ENCODE results near the gene DUS1L. TPM values are rescaled to one million over a fixed set of nuclear protein-coding genes. Genes with fewer than 3 reads are reported as not detected.

DUS1L gene
- total RNA-seq, 1 experiment from 2014 or later = 44.9 TPM

- DNase-seq (ENCODE audit: low spot score) = no peak
These were observed 35.1 kb upstream of the DUS1L start for GRCh38 chr17:82100502-82101298.

- DNase-seq (ENCODE audit: low spot score) = no peak
These were observed 33.5 kb upstream of the DUS1L start for GRCh38 chr17:82098939-82099763.

- DNase-seq (ENCODE audit: low spot score) = peak; percentile 89
These were observed 32.8 kb upstream of the DUS1L start, which contains the start of gene FASN for GRCh38 chr17:82098169-82098938. Gene FASN, minus strand, starts transcription at chr17:82098236. Its CDS starts 1,791 bp downstream, at chr17:82096445.

GRCh38 chr17:82097919-82098168, 32.2 kb upstream of the DUS1L start:
- no peak for DNase-seq (ENCODE audit: low spot score)

- DNase-seq (ENCODE audit: low spot score) = no peak
These were observed 31.7 kb upstream of the DUS1L start for GRCh38 chr17:82097184-82097918.

- DNase-seq (ENCODE audit: low spot score) = no peak
These were observed 31.1 kb upstream of the DUS1L start for GRCh38 chr17:82096709-82097183.

GRCh38 chr17:82095777-82096708, 30.4 kb upstream of the DUS1L start:
- DNase-seq (ENCODE audit: low spot score) = no peak

- DNase-seq (ENCODE audit: low spot score) = no peak
These were observed 29.6 kb upstream of the DUS1L start for GRCh38 chr17:82094931-82095776.

- DNase-seq (ENCODE audit: low spot score) = no peak
These were observed 27.6 kb upstream of the DUS1L start for GRCh38 chr17:82092995-82093751.

- DNase-seq (ENCODE audit: low spot score) = no peak
These were observed 27.0 kb upstream of the DUS1L start for GRCh38 chr17:82092628-82092994.

GRCh38 chr17:82092094-82092586, 26.5 kb upstream of the DUS1L start:
- DNase-seq (ENCODE audit: low spot score) = no peak

- no peak for DNase-seq (ENCODE audit: low spot score)
These were observed 25.9 kb upstream of the DUS1L start for GRCh38 chr17:82091264-82092066.

- no peak for DNase-seq (ENCODE audit: low spot score)
These were observed 25.1 kb upstream of the DUS1L start for GRCh38 chr17:82090549-82091263.

GRCh38 chr17:82089723-82090548, 24.3 kb upstream of the DUS1L start:
- DNase-seq (ENCODE audit: low spot score) = no peak

- no peak for DNase-seq (ENCODE audit: low spot score)
These were observed 23.5 kb upstream of the DUS1L start for GRCh38 chr17:82088838-82089722.
